ENCODE results near the gene SEC22C. TPM values are rescaled to one million over a fixed set of nuclear protein-coding genes. Genes with fewer than 3 reads are reported as not detected.
A peak's percentile ranks its signal among the peaks of the same experiment; 100 is the strongest.

Gene SEC22C
- total RNA-seq, 1 donor from 2014 or later = 40.1 TPM

DNA sequence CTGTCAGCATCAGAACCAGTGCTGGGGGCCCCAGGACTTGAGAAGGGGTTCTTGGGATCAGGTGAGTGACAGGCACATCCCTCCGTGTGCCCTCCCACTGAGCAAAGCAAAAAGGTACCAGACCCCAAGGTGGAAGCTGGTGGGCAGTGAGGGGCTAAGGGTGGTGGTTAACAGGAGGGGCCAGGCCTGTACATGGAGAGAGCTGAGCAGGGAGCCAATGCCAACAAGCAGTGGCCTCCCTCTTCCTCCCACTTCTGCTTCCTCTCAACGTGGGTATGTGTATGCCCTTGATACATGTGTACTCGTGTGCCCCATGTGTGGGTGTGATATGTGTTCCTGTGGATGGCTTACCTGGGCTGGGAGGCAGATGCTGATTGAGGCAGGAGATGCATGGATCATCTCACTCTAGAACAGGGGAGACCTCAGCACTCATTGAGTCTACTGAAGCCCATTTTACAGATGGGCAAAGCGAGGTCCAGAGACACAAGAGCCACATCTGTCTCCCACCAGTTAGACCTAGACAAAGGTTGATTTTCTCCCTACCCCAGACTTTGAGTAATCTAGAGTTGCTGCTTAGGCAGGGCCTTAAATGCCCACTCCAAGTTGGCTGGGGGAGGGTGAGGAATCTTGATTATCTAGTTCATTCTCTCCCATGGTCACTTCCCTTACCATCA lies 78.4 kb downstream of the SEC22C start:
- Mint-ChIP-seq H3K27me3 (ENCODE audit: low read depth) (peaks cover 39% of the 10 kb centered on the region), H3K36me3 (ENCODE audit: low read depth) (no peaks in the 10 kb centered on the region), H3K9me3 (no peaks in the 10 kb centered on the region), H3K4me1 (ENCODE audit: low read depth) (peaks cover 19% of the 10 kb centered on the region), H3K27ac (no peak overlapping the region), H3K4me3 (ENCODE audit: low read depth) (peak overlapping the region; percentile 46)
- intact Hi-C loops (cut with micrococcal nuclease) = loop anchor here (5.0 kb wide), 1 partner anchor 134 kb away; no protein-coding TSS in a partner anchor
- DNase-seq (ENCODE audit: low spot score) = no peak

DNA sequence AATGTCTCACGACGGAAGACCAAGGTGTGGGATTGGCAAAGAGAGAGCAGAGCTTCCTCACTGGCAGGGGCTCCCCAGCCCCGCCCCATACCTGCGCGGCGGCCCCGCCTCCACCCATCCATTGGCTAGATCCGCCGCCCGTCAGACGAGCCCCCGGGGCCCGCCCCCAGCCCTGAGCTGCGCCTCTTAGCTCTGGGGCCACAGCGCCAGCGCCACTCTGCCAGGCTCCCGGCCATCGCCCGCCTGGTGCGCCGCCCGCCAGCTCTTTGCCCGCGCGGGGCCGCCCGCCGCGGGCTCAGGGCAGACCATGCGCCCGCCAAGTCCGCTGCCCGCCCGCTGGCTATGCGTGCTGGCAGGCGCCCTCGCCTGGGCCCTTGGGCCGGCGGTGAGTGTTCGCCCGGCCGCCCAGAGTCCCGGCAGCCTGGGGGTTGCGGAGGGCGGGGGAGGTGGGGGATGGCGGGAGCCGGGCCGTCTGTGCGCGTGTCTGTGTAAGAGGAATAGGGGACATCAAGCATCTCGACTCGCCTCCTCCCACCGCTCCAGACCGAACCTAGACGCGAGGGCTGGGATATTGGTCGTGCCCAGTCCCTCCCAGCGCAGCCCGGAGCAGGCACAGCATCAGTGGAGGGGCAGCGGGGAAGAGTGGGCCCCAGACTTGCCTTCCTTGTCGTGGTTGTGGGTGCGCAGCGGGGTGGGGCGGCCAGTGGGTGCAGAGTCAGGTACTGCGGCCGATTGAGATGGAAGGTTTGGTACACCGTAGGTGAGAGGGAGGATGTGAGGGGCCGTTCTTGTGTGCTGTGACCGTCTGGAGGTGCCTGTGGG lies 79.1 kb downstream of the SEC22C start, which contains the start of gene VIPR1:
Gene VIPR1 (plus strand): TSS at position 215 of the 822 bp plus-strand sequence. CDS start 93 bp downstream, at position 308.
- Mint-ChIP-seq H3K27ac (no peak within 1 kb of the TSS), H3K36me3 (ENCODE audit: low read depth) (no peaks in the 10 kb centered on the region), H3K9me3 (no peaks in the 10 kb centered on the region), H3K27me3 (ENCODE audit: low read depth) (peaks cover 42% of the 10 kb centered on the region), H3K4me3 (ENCODE audit: low read depth) (peak within 1 kb of the TSS; percentile 89), H3K4me1 (ENCODE audit: low read depth) (peaks cover 19% of the 10 kb centered on the region)
- intact Hi-C loops (cut with micrococcal nuclease) = loop anchor here (5.0 kb wide), 1 partner anchor 135 kb away; no protein-coding TSS in a partner anchor
- DNase-seq (ENCODE audit: low spot score) = peak; percentile 78

DNA sequence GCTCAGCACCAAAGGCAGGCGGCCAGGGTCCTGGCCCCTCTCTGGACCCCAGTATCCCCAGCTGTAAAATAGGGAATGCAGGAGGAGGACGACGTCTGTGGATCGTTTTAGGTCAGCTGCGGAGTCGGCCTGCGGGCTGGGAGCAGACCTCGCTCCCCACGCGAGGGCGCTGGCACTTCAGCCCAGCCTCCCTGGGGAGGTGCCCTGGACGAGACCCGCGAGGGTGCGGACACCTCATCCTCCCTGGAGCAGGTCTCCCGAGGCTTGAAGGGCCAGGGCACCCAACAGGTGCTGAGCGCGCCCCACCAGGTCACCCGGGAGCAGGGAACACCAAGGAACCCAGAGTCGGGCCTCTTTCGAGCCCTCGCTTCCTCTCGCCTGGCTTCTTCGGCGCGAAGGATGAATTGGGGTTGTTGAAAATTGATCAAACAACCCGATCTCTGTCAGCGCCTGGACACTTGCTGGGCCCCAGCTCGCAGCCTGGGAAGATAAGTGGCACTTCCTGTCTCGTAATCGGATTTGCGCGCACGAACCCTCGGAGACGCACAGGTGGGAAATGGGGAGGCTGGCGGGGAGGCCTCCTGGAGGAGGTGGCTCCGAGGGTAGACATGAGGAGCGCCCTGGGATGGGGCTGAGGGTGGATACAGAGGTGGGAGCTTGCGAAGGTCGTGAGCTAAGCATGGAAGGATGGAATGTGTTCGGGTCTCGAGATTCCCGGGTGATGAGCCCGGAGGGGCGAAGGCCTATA lies 79.9 kb downstream of the SEC22C start:
- H3K4me1 Mint-ChIP-seq (ENCODE audit: low read depth) = peaks cover 12% of the 10 kb centered on the region
- H3K36me3 Mint-ChIP-seq (ENCODE audit: low read depth) = no peaks in the 10 kb centered on the region
- H3K27me3 Mint-ChIP-seq (ENCODE audit: low read depth) = peaks cover 43% of the 10 kb centered on the region
- H3K4me3 Mint-ChIP-seq (ENCODE audit: low read depth) = peak overlapping the region; percentile 89
- no peaks in the 10 kb centered on the region for H3K9me3 Mint-ChIP-seq
- peak; percentile 44 for DNase-seq (ENCODE audit: low spot score)
- H3K27ac Mint-ChIP-seq = no peak overlapping the region
- intact Hi-C loops (cut with micrococcal nuclease) = loop anchor here (1.0 to 5.0 kb wide), 2 partner anchors 37 to 135 kb away; no protein-coding TSS in a partner anchor

DNA sequence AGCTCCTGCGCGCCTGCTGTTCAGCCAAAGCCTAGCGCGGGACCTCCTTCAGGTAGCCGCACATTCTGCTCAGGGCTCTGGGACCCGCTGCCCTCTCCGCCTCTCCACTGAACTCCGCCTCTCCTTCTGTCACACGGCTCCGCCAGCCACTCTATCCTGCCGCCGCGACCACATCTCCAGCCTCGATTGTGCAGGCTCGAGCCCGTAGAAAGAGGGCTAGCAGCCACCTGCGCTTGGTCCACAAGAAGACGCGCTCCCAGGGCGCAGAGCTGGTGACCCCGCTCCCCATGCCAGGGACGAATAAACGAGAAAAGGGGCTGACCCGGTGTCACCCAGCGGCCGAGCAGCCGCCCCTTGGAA lies 80.5 kb downstream of the SEC22C start:
- no peak for DNase-seq (ENCODE audit: low spot score)
- no peak overlapping the region for H3K27ac Mint-ChIP-seq
- intact Hi-C loops (cut with micrococcal nuclease) = loop anchor here (1.0 to 5.0 kb wide), 2 partner anchors 38 to 136 kb away; no protein-coding TSS in a partner anchor
- peaks cover 12% of the 10 kb centered on the region for H3K4me1 Mint-ChIP-seq (ENCODE audit: low read depth)
- H3K9me3 Mint-ChIP-seq = no peaks in the 10 kb centered on the region
- H3K27me3 Mint-ChIP-seq (ENCODE audit: low read depth) = peaks cover 43% of the 10 kb centered on the region
- peak overlapping the region; percentile 89 for H3K4me3 Mint-ChIP-seq (ENCODE audit: low read depth)
- H3K36me3 Mint-ChIP-seq (ENCODE audit: low read depth) = no peaks in the 10 kb centered on the region

DNA sequence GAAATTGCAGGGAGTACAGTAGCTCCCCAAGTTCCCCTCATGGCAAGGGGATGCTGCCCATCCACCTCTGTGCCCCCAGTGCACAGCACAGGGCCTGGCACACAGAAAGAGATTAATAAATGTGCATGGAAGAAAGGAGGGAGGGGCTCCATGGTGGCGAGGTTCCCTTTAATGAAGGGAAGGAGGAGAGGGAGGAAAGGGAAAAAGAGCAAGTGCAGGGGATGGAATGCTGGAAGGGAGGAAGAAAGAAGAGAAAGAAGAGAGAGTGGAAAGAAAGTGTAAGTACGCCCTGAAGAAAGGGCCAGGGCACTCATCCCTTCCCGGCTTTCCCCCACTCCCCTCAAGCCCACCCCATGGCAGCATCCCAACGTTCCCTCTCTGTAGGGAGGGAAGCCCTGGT lies 80.9 kb downstream of the SEC22C start:
- H3K4me1 Mint-ChIP-seq (ENCODE audit: low read depth) = peaks cover 12% of the 10 kb centered on the region
- H3K27ac Mint-ChIP-seq = no peak overlapping the region
- DNase-seq (ENCODE audit: low spot score) = no peak
- peak overlapping the region; percentile 28 for H3K4me3 Mint-ChIP-seq (ENCODE audit: low read depth)
- peaks cover 45% of the 10 kb centered on the region for H3K27me3 Mint-ChIP-seq (ENCODE audit: low read depth)
- no peaks in the 10 kb centered on the region for H3K36me3 Mint-ChIP-seq (ENCODE audit: low read depth)
- H3K9me3 Mint-ChIP-seq = no peaks in the 10 kb centered on the region
- intact Hi-C loops (cut with micrococcal nuclease) = loop anchor here (1.0 to 5.0 kb wide), 2 partner anchors 38 to 136 kb away; no protein-coding TSS in a partner anchor

DNA sequence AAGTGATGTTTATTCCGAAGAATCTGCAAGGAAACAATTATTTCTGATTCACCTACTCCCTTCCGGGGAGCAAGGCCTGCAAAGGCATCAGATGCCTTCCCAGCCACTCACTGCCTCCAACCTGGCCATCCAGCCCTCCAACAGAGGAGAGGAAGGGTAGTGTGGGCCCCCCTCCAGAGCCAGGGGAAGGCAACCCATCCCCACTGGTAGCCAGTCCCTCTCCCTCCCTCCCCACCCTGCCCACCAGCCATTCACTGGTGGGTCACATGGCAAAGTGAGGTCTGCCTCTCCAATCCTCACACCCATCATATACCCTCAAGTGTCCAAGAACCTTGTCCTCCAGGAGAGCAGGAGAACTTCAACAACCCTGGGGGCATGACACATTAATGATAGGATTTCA lies 81.7 kb downstream of the SEC22C start:
- intact Hi-C loops (cut with micrococcal nuclease) = loop anchor here (5.0 kb wide), 1 partner anchor 137 kb away; no protein-coding TSS in a partner anchor
- Mint-ChIP-seq H3K4me1 (ENCODE audit: low read depth) (peaks cover 12% of the 10 kb centered on the region), H3K9me3 (no peaks in the 10 kb centered on the region), H3K27me3 (ENCODE audit: low read depth) (peaks cover 45% of the 10 kb centered on the region), H3K27ac (no peak overlapping the region), H3K36me3 (ENCODE audit: low read depth) (no peaks in the 10 kb centered on the region), H3K4me3 (ENCODE audit: low read depth) (no peak overlapping the region)
- no peak for DNase-seq (ENCODE audit: low spot score)

DNA sequence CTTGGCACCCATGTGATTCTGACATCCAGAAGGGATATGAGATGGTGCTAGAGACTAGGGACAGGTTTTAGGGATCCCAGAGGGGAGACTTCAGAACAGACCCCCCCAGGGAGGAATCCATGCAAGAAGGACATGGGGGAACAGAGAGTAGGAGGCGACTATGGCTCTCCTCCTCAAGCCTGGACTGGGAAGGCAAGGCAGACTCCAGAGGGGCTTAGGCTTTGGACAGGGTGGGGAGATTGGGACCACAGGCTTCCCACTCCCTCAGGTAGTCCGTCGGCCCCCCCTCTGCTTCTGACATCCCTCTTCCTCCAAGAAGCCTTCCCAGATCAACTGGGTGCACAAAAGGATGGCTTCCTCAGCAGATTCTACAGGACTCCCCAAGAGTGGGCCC lies 82.3 kb downstream of the SEC22C start:
- intact Hi-C loops (cut with micrococcal nuclease) = no loop called here
- no peak overlapping the region for H3K4me3 Mint-ChIP-seq (ENCODE audit: low read depth)

DNA sequence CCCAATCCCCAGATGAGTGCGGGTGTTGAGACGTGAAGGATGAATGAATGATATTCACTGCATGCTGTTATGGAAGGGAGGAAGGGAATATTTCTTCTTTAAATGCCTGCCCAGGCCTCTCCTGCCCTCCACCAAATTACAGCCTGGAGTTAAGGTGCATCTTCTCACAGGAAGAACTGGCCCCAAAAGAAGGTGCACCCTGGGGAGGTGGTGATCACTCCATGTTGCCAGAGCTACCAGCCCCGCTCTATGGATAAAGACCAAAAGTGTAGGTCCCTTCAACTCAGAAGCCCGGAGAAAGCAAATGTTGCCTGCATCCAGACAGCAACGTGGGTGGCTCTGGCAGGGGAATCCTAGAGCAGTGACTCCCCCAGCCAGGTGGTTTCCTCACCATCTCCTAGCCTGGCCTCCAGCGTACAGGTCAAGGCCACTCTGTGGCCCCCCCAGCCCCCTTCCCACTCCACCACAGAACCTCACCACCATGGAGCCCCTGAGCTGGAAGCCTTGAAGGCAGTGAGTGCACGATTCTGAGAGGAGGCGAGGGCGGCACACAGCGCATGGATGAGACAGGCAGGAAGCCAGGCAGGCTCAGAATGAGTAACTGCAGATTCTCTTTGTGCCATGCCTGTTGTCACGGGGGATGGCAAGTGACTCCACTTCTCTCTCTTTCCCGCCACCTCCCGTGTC lies 82.8 kb downstream of the SEC22C start:
- Mint-ChIP-seq H3K4me1 (ENCODE audit: low read depth) (peaks cover 12% of the 10 kb centered on the region), H3K4me3 (ENCODE audit: low read depth) (no peak overlapping the region), H3K27ac (no peak overlapping the region), H3K36me3 (ENCODE audit: low read depth) (no peaks in the 10 kb centered on the region), H3K27me3 (ENCODE audit: low read depth) (peaks cover 42% of the 10 kb centered on the region), H3K9me3 (no peaks in the 10 kb centered on the region)
- intact Hi-C loops (cut with micrococcal nuclease) = no loop called here
- DNase-seq (ENCODE audit: low spot score) = no peak

More for the DNA sequence above, 82.3 kb downstream of the SEC22C start:
- DNase-seq (ENCODE audit: low spot score) = no peak
- Mint-ChIP-seq H3K4me1 (ENCODE audit: low read depth) (peaks cover 12% of the 10 kb centered on the region), H3K27me3 (ENCODE audit: low read depth) (peaks cover 45% of the 10 kb centered on the region), H3K36me3 (ENCODE audit: low read depth) (no peaks in the 10 kb centered on the region), H3K27ac (no peak overlapping the region), H3K9me3 (no peaks in the 10 kb centered on the region)

DNA sequence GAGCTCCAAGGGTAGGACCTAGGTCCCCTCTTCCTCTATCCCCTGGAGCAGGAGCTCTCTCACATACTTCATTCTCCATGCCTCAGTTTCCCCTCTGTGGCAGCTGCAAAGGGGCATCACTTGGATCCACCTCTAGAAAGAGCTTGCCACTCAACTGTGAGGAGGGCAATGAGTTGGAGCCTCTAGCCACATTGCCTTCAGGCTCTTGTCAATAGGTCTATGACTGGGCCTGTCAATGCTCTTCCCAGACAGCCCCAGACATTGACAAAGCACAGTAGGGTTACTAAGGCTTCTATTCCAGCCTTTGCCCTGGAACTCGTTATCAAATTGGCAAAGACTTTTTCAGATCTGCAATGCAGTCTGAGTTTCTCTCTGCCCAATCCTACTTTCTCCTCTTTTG lies 83.7 kb downstream of the SEC22C start:
- Mint-ChIP-seq H3K27me3 (ENCODE audit: low read depth) (peaks cover 39% of the 10 kb centered on the region), H3K9me3 (no peaks in the 10 kb centered on the region), H3K27ac (no peak overlapping the region), H3K4me3 (ENCODE audit: low read depth) (no peak overlapping the region), H3K4me1 (ENCODE audit: low read depth) (peaks cover 10% of the 10 kb centered on the region), H3K36me3 (ENCODE audit: low read depth) (no peaks in the 10 kb centered on the region)
- intact Hi-C loops (cut with micrococcal nuclease) = no loop called here
- no peak for DNase-seq (ENCODE audit: low spot score)

Other genes with a start within 250 kb of the SEC22C start
- gene LYZL4, start 171.4 kb downstream of the SEC22C start, total RNA-seq = not detected in 2 replicates
- 0.51 and 0.52 TPM in 2 replicates for gene VIPR1, start 79.3 kb downstream of the SEC22C start, total RNA-seq
- 62.4 and 67.1 TPM in 2 replicates for gene SS18L2, start 8.9 kb upstream of the SEC22C start, total RNA-seq
- gene NKTR, start 18.7 kb upstream of the SEC22C start, total RNA-seq = 76.6 and 86.2 TPM in 2 replicates
- gene ZBTB47, start 71.7 kb upstream of the SEC22C start, total RNA-seq = 0.16 and 0.44 TPM in 2 replicates
- gene KLHL40, start 103.6 kb upstream of the SEC22C start, total RNA-seq = not detected in 2 replicates
- gene HHATL, start 120.8 kb upstream of the SEC22C start, total RNA-seq = not detected in 2 replicates
- 0.44 TPM in 1 of 2 replicates, not detected in the other for gene CCDC13, start 191.3 kb upstream of the SEC22C start, total RNA-seq
- gene HIGD1A, start 222.5 kb upstream of the SEC22C start, total RNA-seq = 85.9 and 88.5 TPM in 2 replicates
- gene ACKR2, start 227.5 kb upstream of the SEC22C start, total RNA-seq = 0.44 and 1.0 TPM in 2 replicates

Data from activated T-helper 2 cell treated with anti-CD3 and anti-CD28 coated beads, Interferon-gamma antibody, Interleukin-2, Interleukin-4, amounts not matched to agents 10 μg/mL and 5 μg/mL and 100 μg/mL, durations not matched to agents 14 hours and 24 hours and 36 hours (primary cell).